NCI-H345 (cell line): ENCODE results near the gene SLC8A2.

Source experiments
- DNase-seq: peaks from one replicate; lab custom pipeline; 2025; lab: John Stamatoyannopoulos, UW

Gene SLC8A2

DNA sequence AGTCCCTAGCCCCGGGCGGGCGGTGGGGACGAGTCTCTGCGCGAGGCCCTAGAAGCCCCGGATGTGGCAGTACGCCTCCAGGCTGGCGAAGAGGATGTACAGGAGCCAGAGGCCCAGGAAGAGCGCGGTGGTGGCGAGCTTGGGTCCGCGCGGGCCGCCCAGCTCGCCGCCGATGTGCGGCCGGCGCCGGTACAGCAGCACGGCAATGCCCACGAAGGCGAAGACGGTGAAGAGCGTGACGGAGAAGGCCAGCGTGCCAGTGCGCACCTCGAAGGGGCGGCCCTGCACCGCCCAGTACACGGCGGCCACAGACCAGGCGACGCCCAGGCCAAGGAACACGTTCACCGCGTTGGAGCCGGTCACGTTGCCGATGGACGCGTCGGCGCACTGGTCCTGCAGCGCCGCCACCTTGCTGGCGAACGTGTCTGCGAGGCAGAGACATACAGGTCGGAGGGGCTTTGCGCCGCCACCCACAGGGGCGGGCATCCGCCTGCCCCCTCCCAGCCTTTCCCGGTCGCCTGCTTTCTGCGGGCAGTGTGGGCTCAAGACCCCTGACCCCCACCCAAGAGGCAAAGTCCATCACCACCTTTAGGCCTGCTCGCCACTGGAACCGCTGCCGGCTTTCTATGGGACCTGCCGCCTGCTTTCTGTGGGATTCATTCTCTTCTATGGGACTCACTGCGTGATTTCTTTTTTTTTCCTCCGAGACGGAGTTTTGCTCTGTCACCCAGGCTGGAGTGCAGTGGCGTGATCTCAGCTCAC, 41.5 kb downstream of the SLC8A2 start:
- no peak for DNase-seq

DNA sequence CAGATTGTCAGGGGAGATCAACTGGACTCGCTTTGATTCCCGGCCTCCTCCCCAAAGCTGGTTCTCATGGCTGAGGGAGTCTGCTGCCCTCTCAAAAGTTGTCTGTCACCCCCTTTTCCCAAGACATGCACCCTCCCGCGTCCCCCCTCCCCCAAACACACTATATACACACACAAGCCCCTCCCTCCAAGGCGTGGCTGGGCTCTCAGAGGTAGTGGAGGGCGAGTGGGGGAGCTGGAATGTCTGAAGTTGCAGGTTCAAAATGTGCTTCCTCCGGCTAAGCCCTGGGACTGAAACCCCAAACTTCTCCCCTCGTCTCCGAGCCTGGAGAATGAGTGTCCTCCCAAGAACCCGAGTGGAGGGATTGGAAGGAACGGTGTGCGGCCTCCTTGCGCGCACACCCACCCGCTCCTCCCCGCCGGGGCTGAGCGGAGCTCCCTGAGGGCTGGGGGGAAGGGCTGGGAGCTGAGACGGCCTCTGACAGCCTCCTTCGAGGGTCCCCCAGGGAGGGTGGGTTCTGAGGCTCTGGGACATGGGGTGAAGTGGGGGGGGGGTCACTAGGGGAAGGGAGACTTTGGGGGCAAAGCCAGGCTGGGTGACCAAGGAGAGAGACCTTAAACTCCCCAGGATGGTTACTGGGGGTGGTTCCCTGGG, 42.4 kb downstream of the SLC8A2 start:
- DNase-seq: no peak

DNA sequence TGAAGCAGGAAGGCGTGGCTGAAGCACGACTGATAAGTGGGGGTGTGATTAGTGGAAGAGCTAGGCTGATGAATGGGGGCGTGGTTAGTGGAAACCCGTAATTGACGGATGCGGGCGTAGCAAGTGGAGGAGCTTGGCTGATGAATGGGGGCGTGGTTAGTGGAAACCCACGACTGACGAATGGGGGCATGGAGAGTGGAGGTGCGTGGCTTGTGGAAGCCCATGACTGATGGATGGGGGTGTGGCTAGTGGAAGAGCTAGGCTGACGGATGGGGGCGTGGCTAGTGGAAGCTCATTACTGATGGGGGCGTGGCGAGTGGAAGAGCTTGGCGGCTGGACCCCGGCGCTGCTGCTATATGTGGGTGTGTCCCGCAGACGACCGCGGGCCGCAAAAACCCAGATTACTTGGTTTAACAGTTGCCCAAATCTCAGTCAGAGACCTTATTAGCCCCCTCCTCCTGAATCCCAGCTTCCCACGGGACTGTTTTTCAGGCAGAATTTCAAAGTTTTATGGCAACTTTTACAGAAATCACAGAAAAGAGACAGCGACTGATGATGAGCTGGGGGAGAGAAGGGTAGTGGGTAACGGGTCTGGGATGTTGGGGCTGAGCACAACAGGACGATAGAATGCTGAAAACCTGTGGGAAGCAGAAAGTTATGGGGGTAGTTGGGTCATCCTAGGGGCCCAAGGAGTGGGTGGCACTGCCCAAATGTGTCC, 43.4 kb downstream of the SLC8A2 start:
- DNase-seq: peak; percentile 98

DNA sequence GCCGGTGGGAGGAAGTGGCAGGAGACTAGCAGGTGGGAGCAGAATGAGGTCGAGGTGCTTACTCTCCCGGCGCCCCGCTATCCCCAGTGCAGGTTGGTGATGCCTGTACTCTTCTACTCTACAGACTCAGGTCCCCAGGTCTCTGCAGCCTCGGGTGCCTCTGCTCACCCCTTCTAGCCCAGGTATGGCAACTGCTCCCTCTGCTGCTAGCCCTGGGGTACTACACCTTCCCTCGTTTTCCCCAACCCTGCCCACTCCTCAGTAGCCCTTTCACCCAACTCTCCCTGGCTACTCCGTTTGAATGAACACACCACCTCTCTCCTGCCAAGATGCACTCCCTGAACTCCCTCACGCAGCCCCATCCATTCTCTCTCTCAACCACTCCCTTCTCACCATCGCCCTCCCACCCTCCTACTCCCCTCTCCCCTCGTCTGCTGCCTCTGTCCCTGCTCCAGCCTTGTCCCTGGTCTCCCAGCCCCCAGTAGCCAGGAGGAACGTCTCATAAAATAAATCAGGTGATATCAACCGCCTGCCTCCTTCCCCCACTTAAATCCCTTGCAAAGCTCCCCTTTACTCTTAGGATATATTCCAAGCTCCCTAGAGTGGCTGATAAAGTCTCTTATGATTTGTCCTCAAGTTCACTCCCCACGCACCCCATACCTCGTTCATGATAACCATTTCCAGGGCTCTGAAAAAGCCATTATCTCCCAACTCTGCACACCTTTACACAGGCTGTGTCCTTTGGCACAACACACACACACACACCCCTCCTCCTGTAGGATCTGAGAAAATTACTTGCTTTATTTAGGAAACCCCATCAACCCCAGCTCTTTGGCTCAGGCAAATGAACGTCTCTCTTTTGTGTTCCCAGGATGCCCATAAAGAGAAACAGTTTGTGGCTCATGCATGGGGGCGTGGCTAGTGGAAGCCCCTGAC, 44.2 kb downstream of the SLC8A2 start:
- peak; percentile 74 for DNase-seq

DNA sequence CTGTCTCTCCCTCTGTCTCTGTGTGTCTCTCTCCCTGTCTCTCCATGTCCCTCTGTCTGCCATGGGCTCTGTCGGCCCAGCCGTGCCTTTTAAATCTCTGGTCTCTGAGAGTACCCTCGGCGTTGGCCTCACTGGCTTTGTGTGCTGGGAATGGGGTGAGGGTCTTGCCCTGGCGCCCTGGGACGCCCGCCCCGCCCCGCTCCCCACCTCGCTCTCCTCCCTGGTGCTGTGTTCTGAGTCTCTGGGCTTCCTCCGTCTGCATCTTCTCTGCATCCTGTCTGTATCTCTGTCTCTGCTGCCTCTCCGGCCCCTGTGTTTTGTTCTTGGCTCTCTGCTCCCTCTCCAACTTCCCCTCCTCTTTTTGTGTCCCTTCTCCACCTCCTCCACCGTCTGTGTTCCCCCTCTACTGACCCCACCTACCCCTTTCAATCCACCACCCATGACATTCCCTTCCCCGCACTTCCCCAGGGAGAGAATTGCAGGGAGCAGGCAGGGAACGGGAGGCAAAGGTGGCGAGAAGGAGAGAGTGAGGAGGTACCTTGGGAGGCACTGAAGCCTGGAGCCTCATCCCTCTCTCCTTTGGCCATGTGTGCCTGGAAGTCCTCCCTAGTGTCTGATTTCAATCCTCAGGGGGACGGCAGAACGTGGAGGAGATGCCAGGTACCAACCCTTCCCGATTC, 48.4 kb downstream of the SLC8A2 start:
- DNase-seq: no peak

DNA sequence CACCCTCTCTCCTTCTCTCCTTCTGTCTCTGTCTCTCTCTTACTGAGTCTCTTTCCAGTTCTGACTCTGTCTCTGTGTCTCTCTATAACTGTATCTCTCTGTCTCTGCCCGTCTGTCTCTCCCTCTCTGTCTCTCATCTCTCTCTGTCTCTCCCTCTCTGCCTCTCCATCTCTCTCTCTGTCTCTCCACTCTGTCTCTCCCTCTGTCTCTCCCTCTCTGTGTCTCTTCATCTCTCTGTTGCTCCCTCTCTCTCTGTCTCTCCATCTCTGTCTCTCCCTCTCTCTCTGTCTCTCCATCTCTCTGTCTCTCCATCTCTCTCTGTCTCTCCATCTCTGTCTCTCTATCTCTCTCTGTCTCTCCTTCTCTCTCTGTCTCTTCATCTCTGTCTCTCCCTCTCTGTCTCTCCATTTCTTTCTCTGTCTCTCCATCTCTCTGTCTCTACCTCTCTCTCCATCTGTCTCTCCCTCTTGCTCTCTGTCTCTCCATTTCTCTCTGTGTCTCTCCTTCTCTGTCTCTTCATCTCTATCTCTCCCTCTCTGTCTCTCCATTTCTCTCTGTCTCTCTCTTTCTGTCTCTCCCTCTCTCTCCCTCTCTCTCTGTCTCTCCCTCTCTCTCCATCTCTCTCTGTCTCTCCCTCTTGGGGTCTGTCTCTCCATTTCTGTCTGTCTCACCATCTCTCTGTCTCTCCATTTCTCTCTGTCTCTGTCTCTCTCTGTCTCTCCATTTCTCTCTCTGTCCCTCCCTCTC, 49.1 kb downstream of the SLC8A2 start:
- no peak for DNase-seq

DNA sequence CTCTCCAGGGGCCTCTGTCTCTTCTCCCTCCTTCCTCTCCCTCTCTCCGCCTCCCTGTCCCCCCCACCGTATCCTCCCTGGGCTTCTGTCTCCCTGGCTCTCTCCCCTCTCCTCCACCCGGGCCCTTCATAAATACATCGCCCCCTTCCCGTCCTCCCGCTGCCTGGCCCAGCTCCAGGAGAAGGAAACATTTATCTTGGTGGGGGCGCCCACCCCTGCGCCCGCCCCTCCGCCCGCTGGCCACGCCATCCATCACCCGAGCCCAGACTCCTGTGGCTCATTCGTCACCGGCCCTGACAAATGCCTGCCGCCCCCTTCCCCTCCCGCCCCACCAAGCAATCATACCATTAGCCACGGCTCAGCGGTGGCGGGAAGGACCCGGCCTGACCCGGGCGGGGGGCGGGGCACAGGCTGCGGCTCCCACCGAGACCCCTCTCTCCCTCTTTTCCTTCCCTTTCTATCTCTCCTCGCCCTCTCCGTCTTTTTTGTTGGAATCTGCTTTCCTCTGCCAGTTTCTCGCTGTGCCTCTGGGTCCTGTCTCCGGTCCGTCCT, 49.8 kb downstream of the SLC8A2 start:
- no peak for DNase-seq

DNA sequence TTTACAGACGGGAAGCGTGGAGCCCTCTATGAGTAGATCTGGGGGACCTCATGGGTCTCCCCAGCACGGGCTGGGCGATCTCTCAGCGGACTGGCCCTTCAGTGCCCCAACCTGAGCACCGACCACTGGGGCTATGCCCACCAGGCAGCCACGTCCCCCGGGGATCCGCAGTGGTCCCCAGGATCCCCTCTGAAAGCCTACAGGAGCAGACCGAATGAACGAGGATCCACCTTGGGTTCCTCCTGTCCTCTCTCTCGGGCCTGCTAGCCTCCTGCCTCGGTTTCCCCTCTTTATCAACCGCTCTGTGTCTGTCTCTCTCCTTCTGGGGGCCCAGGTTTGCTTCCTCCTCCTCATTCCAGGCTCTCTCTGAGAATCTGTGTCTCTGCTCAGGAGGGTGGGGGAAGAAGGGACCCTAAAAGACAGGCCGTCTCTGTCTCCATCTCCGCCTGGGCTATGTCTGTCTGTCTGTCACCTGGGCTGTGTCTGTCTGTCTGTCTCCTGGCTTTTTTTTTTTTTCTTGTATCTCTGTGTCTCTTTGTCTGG, 50.4 kb downstream of the SLC8A2 start:
- no peak for DNase-seq

DNA sequence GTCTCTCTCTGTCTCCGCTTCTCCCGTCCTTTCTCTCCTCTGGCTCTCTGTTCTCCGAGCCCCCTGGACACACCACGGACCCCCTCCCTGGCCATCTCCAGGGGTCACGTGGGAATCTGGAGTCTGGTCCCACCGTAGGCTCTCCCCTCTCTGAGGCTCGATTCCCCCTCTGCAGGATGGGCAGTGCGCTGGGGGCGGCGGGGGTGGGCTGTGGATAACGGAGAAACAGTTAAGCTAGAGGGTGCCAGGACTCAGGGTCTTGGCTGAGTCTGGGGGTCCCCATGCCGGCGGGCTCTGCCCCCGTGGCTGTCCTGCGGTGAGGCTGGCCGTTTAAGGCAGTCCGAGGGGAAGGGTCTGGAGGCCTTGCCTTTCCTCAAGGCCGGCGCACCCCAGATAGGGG, 51.9 kb downstream of the SLC8A2 start:
- no peak for DNase-seq

DNA sequence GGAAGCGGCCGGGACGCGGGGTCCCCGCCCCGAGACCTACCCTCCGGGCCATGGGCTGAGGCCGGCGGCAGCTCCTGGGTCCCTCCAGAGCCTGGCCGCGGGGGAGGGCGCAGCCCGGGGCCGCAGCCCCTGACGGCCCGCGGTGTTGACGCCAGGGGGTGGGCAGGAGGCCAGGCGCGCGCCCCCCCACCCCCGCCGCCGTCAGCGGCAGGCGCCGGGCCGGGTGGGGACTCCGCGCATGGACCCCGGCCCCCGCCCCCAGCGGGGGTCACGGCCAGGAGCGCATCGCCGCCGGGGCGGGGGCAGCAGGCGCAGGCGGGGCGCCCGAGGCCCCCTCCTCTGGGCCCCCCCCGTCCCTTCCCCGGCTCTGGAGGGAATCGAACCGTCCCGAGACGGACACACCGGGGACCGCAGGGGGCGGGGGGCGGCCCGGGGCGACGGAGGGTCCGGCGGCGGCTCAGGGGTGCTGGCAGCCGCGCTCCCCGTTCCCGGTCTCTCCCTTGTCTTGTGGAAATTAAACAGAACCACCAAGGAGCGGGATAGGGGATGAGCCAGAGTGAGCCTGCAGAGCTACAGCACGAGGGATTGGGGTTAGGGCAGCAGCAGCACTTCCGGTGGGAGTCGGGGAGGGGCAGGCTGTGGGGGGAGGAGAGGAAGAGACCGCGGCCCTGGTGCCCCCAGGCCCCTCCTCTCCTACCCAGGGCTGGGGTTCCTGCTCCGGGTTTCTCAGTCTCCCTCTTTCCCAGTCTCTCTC, 52.5 kb downstream of the SLC8A2 start, which contains the start of gene MEIS3:
TSS of gene MEIS3 (minus strand) at position 498 of the 754 bp plus-strand sequence. CDS start at position 52, 446 bp downstream.
- no peak for DNase-seq

DNA sequence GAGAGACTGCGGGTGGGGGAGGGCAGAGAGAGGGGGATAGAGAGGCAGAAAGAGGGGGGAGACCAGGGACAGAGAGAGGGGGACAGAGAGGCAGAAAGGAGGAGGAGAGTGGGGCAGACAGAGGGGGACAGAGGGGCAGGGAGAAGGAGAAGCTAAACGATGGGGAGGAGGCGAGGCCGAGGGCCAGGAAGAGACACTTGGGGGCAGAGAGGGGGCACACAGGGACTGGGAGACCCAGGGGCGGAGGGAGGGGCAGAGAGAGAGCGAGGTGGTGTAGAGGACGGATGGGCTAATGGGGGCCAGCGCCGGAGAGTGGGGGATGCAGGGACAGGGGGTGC, 53.0 kb downstream of the SLC8A2 start:
- no peak for DNase-seq

DNA sequence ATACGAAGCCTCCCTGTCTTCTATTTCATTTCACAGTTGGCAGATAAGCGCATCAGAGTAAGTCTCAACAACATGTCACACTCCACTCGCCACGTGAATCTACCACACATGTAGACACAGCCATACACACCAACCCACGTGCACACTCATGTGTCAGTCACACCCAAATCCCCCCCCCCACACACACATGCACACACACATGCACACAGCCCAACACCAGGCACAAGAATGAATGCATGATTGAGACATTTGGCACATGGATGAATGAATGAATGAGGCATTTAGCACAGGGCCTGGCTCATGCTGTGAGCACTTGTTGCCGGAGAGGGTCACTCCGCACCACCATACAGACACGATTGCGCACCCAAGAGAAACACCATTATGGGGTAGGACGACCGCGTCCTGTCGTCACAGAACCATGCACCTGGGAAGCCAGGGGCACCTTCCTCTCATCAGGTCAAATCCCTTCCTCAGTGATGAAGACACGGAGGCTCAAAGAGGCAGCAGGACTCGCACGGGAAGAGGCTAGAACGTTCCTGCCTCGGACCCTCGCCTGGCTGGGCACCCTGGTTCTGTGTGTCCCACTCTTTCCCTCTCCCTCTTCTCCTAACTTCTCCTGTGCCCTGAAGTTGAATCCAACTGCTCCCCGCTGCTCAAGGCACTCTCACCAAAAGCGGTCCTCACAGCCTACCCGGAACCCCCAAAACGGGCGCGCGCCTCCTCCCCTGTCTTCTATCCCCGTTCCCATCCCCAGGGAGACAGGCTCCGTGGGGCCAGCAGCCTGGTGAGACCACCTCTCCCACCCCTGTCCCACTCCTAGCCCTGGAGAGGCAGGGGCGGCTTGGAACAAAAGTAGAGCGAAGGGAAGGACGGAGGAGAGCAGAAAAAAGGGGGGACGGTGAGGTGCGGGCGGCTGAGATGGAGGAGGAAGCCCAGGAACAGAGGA, 53.7 kb downstream of the SLC8A2 start:
- no peak for DNase-seq

DNA sequence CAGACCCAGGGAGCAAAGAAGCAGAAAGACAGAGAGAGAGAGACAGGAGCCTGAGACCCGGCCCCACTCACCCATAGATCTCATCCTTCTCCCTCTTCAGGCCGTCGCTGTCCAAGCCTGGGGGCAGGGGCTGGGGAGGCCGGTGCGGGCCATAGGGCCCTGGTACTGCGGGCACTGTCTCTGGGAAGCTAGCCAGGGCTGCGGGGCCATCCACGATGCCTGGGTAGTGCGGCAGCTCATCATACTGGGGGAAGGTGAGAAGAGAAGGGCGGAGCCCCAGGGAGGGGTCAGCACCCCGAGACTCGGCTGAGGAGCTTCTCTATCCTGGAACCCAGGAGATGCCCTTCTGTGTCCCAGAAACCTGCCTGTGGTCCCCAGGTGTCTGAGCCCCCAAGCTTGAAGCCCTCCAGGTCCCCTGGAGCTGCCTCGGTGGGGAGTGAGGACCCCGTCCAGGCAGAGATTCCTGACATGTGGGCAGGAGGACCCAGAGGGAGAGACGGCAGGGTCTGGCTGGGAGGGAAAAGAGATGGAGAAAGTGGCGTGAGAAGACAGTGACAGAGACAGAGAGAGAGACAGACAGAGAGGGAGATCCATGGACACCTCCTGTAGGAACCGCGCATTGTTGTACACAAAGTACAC, 54.5 kb downstream of the SLC8A2 start:
- DNase-seq: no peak

DNA sequence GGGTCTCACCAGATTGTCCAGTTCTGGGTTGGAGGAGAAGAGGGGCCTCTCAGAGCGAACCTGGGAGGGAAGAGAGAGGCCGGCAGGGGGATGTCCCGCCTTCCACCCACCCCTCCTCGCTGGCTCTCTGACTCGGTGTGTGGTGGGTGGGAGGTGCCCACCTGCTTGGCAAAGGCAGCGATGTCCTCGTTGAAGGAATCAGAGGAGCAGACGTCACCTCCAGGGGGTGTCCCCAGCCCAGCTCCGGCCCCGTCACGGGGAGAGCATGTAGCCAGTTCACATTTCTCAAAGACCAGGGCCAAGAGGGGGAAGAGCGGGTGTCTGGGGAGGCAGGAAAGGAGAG, 55.1 kb downstream of the SLC8A2 start:
- no peak for DNase-seq

DNA sequence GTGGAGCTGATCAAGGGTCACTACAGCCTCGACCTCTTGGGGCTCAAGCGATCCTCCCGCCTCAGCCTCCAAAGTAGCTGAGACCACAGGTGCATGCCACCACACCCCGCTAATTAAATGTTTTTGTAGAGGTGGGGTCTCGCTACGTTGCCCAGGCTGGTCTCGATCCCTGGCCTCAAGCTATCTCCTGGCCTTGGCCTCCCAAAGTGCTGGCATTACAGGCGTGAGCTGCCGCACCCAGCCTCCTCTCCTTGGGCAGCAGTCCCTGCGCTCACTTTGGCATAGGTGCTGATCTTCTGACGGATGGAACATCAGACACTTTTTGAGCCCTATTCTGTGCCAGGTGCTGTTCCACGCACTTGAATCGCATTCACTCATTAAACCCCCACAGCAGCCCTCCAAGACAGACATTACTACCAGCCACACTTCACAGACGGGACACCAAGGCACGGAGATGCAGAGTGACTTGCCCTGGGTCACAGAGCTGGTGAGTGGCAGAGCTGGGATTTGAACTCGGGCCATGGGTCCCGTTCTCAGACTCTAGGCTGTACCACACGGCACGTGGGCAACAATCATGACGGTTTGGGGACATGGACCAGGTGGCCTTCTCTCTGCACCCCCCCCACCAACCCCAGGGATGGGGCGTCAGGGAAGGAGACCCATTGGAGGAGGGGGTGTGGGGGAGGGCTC, 55.6 kb downstream of the SLC8A2 start:
- no peak for DNase-seq

DNA sequence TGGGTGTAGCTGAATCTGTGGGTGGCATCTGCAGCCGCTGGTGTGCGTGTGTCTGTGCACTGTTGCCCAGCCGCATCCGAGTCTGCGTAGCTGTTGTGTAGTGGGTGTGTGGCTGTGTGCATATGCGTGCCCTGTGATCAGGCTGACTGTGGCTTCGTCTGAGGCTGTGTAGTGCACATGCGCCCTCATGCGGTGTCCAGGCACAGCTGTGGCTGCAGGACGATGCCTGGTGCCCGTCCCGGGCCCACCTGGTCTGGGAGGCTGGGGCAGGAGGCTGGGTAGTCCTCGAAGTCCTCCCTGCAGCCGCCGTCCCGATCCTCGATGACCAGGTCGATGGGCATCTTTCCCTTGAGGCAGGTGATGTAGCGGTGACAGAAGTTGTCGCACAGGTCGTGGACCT, 57.2 kb downstream of the SLC8A2 start:
- peak; percentile 21 for DNase-seq

DNA sequence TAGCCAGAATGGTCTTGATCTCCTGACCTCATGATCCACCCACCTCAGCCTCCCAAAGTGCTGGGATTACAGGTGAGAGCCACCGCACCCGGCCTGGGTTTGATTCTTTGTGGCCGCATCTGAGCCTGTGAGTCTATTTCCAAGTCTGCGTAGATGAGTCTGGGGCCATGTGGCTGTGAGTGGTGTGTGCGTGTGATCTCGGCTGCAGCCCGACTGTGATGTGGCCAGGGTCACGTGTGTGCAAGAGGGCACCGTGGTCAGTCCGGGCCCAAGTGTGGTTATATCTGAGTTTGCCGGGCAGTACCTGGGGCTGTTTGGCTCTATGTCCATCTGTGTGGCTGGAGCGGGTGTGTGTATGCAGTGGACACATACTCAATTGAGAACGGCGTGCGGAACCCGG, 57.8 kb downstream of the SLC8A2 start:
- DNase-seq: no peak
